H1 (cell line): ENCODE measurements around the gene TMBIM1. TPM values are rescaled to one million over a fixed set of nuclear protein-coding genes. Genes with fewer than 3 reads are reported as not detected.
A peak's percentile ranks its signal among the peaks of the same experiment; 100 is the strongest.

Experiments
- CTCF ChIA-PET: fragments of 300-600 bp; sonication (Branson Sonifier 250); formaldehyde crosslinking; loops from one replicate; lab custom pipeline; 2021; ENCODE audit not compliant: partially characterized antibody; lab: Charles Lee
- POLR2A ChIA-PET: fragments of 300-600 bp; sonication (Branson Sonifier 250); formaldehyde crosslinking; loops from one replicate; lab custom pipeline; 2021; ENCODE audit warnings: inconsistent platforms; ENCODE audit not compliant: partially characterized antibody; lab: Charles Lee
- DNase-seq, 2 experiments: peaks; one replicate each; pipeline versions ENCODE4 v3.0.0 to v3.0.0-alpha.2; 2010 to 2022; ENCODE audit warnings: low spot score in 2 of 2, low read depth in 1 of 2, mixed read lengths in 1 of 2
- FAIRE-seq: peaks from 2 replicates; lab custom pipeline; 2011; peaks lifted over from hg19 to GRCh38; lab: Jason Lieb, UNC
- H2AFZ ChIP-seq: 2 replicates; pipeline ENCODE4 v1.8.1; 2012; ENCODE audit warnings: low read length, inconsistent platforms
- H2AK5ac ChIP-seq: 2 replicates; pipeline ENCODE4 v1.6.1; 2013; ENCODE audit warnings: low read depth, low read length
- H2BK120ac ChIP-seq: replicated peaks from 2 replicates; pipeline ENCODE3; 2013; ENCODE audit warnings: low read depth, low read length, inconsistent platforms
- H2BK12ac ChIP-seq: 2 replicates; pipeline ENCODE4 v1.6.1; 2013; ENCODE audit warnings: low read depth, low read length
- H2BK15ac ChIP-seq: 2 replicates; pipeline ENCODE4 v1.6.1; 2013; ENCODE audit warnings: low read length
- H2BK20ac ChIP-seq: 2 replicates; pipeline ENCODE4 v1.6.1; 2013; ENCODE audit warnings: low read length
- H2BK5ac ChIP-seq: 2 replicates; pipeline ENCODE4 v1.6.1; 2013; ENCODE audit warnings: low read depth, low read length
- H3K14ac ChIP-seq: 2 replicates; pipeline ENCODE4 v1.6.1; 2013; ENCODE audit warnings: inconsistent platforms; ENCODE audit not compliant: insufficient read length
- H3K18ac ChIP-seq: 2 replicates; pipeline ENCODE4 v1.6.1; 2013; ENCODE audit warnings: low read length; ENCODE audit errors: extremely low read depth
- H3K23ac ChIP-seq: 2 replicates; pipeline ENCODE4 v1.6.1; 2013; ENCODE audit warnings: inconsistent platforms; ENCODE audit not compliant: insufficient read length
- H3K23me2 ChIP-seq: 2 replicates; pipeline ENCODE4 v1.6.1; 2013; ENCODE audit warnings: low read depth, low read length
- H3K27ac ChIP-seq: 2 replicates; pipeline ENCODE4 v1.6.1; 2011; ENCODE audit warnings: low read depth, low read length, inconsistent platforms
- H3K27me3 ChIP-seq, 4 experiments: replicated peaks in 1 of 4; 1 replicate in 1 of 4; 2 replicates in 3 of 4; pipeline versions ENCODE4 v1.6.1 to v1.8.1; 2011 to 2013; ENCODE audit warnings: low read length in 3 of 4, mild to moderate bottlenecking in 3 of 4, inconsistent platforms in 2 of 4, mixed read lengths in 2 of 4, moderate library complexity in 1 of 4; ENCODE audit not compliant: control insufficient read depth in 3 of 4, insufficient read depth in 3 of 4; ENCODE audit errors: extremely low read depth in 1 of 4
- H3K36me3 ChIP-seq, 4 experiments: 2 replicates each; pipeline versions ENCODE4 v1.6.1 to v1.8.1; 2011 to 2013; ENCODE audit warnings: mild to moderate bottlenecking in 4 of 4, low read length in 3 of 4, moderate library complexity in 2 of 4, control low read depth in 1 of 4, inconsistent platforms in 1 of 4; ENCODE audit not compliant: insufficient read depth in 4 of 4, control insufficient read depth in 2 of 4
- H3K4ac ChIP-seq: replicated peaks from 2 replicates; pipeline ENCODE3; 2013; ENCODE audit warnings: low read length, low read depth, mixed read lengths, inconsistent platforms; ENCODE audit not compliant: insufficient read length
- H3K4me1 ChIP-seq, 4 experiments: replicated peaks in 1 of 4; 1 replicate in 1 of 4; 2 replicates in 3 of 4; pipeline versions ENCODE4 v1.6.1 to v1.8.1; 2011 to 2013; ENCODE audit warnings: low read length in 3 of 4, inconsistent platforms in 2 of 4, mixed read lengths in 1 of 4; ENCODE audit not compliant: insufficient read depth in 4 of 4, control insufficient read depth in 3 of 4
- H3K4me2 ChIP-seq, 2 experiments: 2 replicates each; pipeline versions ENCODE4 v1.6.1 to v1.8.1; 2011 to 2013; ENCODE audit warnings: low read depth in 2 of 2, low read length in 2 of 2, control low read depth in 1 of 2, inconsistent platforms in 1 of 2, mild to moderate bottlenecking in 1 of 2; ENCODE audit not compliant: insufficient read depth in 1 of 2
- H3K4me3 ChIP-seq, 4 experiments: fragments of 200-600, 300-600 bp in 1 of 4; sonication (generic), shearing (Covaris generic), sonication (Bioruptor Twin) in 1 of 4; 2 replicates each; pipeline versions ENCODE4 v1.5.1 to v1.8.1; 2011 to 2016; ENCODE audit warnings: low read length in 4 of 4, low read depth in 3 of 4, control low read depth in 2 of 4, inconsistent platforms in 2 of 4, mild to moderate bottlenecking in 2 of 4, mixed read lengths in 1 of 4, moderate library complexity in 1 of 4; ENCODE audit not compliant: insufficient read depth in 2 of 4; ENCODE audit errors: extremely low read depth in 1 of 4
- H3K56ac ChIP-seq: replicated peaks from 2 replicates; pipeline ENCODE3; 2013; ENCODE audit warnings: low read depth, mild to moderate bottlenecking, mixed read lengths, low read length, inconsistent platforms; ENCODE audit not compliant: insufficient read length
- H3K79me1 ChIP-seq: 2 replicates; pipeline ENCODE4 v1.6.1; 2013; ENCODE audit warnings: low read depth, low read length, control low read depth
- H3K79me2 ChIP-seq, 2 experiments: 2 replicates each; pipeline versions ENCODE4 v1.6.1 to v1.8.1; 2012 to 2013; ENCODE audit warnings: low read length in 2 of 2, mild to moderate bottlenecking in 2 of 2, inconsistent platforms in 1 of 2; ENCODE audit not compliant: insufficient read depth in 2 of 2, control insufficient read depth in 1 of 2
- H3K9ac ChIP-seq, 4 experiments: replicated peaks in 1 of 4; 1 replicate in 1 of 4; 2 replicates in 3 of 4; pipeline versions ENCODE4 v1.6.1 to v1.8.1; 2011 to 2013; ENCODE audit warnings: low read depth in 3 of 4, low read length in 3 of 4, control low read depth in 2 of 4, mild to moderate bottlenecking in 2 of 4, moderate library complexity in 2 of 4, inconsistent platforms in 1 of 4; ENCODE audit errors: extremely low read depth in 1 of 4
- H3K9me3 ChIP-seq, 2 experiments: 2 replicates each; pipeline versions ENCODE4 v1.6.1 to v1.8.1; 2012 to 2013; ENCODE audit warnings: mild to moderate bottlenecking in 2 of 2, moderate library complexity in 2 of 2, control low read depth in 1 of 2, inconsistent platforms in 1 of 2, low read depth in 1 of 2, low read length in 1 of 2, mixed read lengths in 1 of 2; ENCODE audit not compliant: insufficient read depth in 2 of 2
- H4K20me1 ChIP-seq, 2 experiments: replicated peaks in 1 of 2; 2 replicates each; pipeline versions ENCODE3 to v1.8.1; 2011 to 2013; ENCODE audit warnings: inconsistent platforms in 2 of 2, low read length in 2 of 2, mild to moderate bottlenecking in 1 of 2; ENCODE audit not compliant: insufficient read depth in 2 of 2, control insufficient read depth in 1 of 2
- H4K5ac ChIP-seq: 2 replicates; pipeline ENCODE4 v1.6.1; 2013; ENCODE audit warnings: low read length, low read depth, mixed read lengths, inconsistent platforms; ENCODE audit not compliant: insufficient read length
- H4K8ac ChIP-seq: 2 replicates; pipeline ENCODE4 v1.8.0; 2013; ENCODE audit warnings: mild to moderate bottlenecking, moderate library complexity, low read length, inconsistent platforms; ENCODE audit not compliant: insufficient read depth; ENCODE audit errors: extremely low read depth
- H4K91ac ChIP-seq: replicated peaks from 2 replicates; pipeline ENCODE3; 2013; ENCODE audit warnings: low read length, mixed read lengths, inconsistent platforms; ENCODE audit not compliant: insufficient read length
- BRCA1 ChIP-seq: IDR thresholded peaks from 2 replicates; pipeline ENCODE4 v1.6.1; 2012; ENCODE audit warnings: low read depth, low read length, improper control_type of control experiment
- JUN ChIP-seq: IDR thresholded peaks from 2 replicates; pipeline ENCODE4 v1.6.1; 2011; ENCODE audit warnings: low read depth, mild to moderate bottlenecking, improper control_type of control experiment, low read length
- PHF8 ChIP-seq: fragments of 200-600 bp; sonication (generic); conservative IDR thresholded peaks from 2 replicates; pipeline ENCODE4 v1.7.1; 2012; ENCODE audit warnings: low read depth, mild to moderate bottlenecking, inconsistent platforms, low read length, moderate library complexity
- TBP ChIP-seq: IDR thresholded peaks from 2 replicates; pipeline ENCODE4 v1.6.1; 2011; ENCODE audit warnings: low read depth, low read length, improper control_type of control experiment
- WGBS, 2 experiments: shearing (Covaris generic) in 1 of 2; methylation state at CpG; one replicate each; pipeline versions ENCODE4 v1.1.6 to v1.1.7; 2013 to 2015; ENCODE audit warnings: low lambda C conversion rate in 2 of 2, mixed read lengths in 2 of 2, inconsistent platforms in 1 of 2, low coverage in 1 of 2, missing lambda C conversion rate in 1 of 2; ENCODE audit not compliant: insufficient replicate concordance in 2 of 2, insufficient coverage in 1 of 2, insufficient read length in 1 of 2; ENCODE audit errors: extremely low coverage in 1 of 2, missing lambda C conversion rate in 1 of 2; 5-methylcytosine and 5-hydroxymethylcytosine counted together
- polyA plus RNA-seq, 7 experiments: library from polyadenylated mRNA; depleted of rRNA in 3 of 7; stranded (reverse) in 5 of 7; unstranded in 2 of 7; fragments of >200 nt in 5 of 7; fragments of 200-250 nt in 2 of 7; gene quantifications; 1 replicate in 5 of 7; 2 replicates in 1 of 7; 4 replicates in 1 of 7; pipeline versions ENCODE4 v1.2.1 to v1.2.3, GENCODE V29; 2011 to 2013; ENCODE audit warnings: missing spikeins in 2 of 7, mixed read lengths in 2 of 7
- total RNA-seq: library from RNA; stranded (reverse); fragmentation: NEBNext Ultra II Directional; extraction: Animal tissue kit (Norgen Biotek cat#: 25700); gene quantifications from 2 replicates; pipeline ENCODE4 v1.2.1, GENCODE V29; 2021

Gene TMBIM1
- total and polyA plus RNA-seq, 2 of the 8 experiments (the other 6 are each of a cell fraction or from before 2014, with no cell fraction given): 22.1 to 36.8 TPM

DNA sequence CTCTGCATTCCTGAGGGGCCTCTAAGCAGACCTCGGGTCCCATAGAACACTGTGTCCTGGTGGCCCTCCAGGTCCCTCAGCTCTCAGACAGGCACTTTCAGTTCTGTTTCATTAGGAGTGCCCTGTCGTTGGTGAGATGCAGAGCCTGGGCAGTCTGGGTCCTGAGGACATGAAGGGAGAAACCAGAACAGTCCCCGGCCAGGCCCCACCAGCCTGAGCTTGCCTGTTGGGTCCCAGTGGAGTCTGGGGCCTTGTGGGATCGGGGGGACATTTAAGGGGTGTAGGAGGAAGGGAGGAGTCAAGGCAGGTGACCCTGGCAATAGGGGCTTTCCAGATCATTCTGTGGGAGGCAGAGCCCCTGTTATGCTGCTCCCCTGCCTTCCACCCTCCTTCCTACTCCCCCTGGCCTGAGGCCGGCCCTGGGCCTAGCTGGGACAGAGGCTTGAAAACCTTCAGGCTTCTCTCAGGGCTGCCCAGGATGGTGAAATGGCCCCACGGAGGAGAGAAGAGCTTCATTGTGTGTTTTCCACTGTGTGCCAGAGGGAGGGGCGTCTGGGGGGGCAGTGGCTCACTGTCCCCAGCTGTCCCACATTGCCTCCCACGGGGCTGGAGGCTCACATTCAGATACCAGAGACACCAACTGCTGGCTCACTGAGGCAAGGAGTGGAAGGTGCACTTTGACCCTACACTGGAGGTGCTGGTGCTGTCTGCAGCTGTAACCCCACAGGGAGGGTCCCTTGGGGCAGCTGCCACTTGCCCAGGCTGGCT, 37.7 kb upstream of the TMBIM1 start:
- Histone ChIP-seq H4K20me1 (no peaks in the 10 kb centered on the region), H3K23me2 (no peaks in the 10 kb centered on the region), H3K14ac (no peak overlapping the region), H3K27ac (no peak overlapping the region), H3K79me1 (no peaks in the 10 kb centered on the region), H2BK120ac (no peak overlapping the region), H3K4me1 (peaks cover 0 to 24% (median 11%) of the 10 kb centered on the region in 4 experiments; a peak in 6 of 7 replicates), H2AFZ (no peak overlapping the region), H3K4ac (no peak overlapping the region), H3K56ac (no peak overlapping the region), H3K4me2 (no peak overlapping the region), H2BK20ac (no peak overlapping the region), H3K23ac (no peak overlapping the region), H3K18ac (no peak overlapping the region), H3K36me3 (no peaks in the 10 kb centered on the region), H3K4me3 (no peak overlapping the region), H2BK15ac (0 out of 2 replicates have a peak overlapping the region, but pooled peaks have one; percentile 72), H3K9ac (no peak overlapping the region), H4K5ac (no peak overlapping the region), H4K8ac (peak overlapping the region; percentile 42; the same call in 1 of the 2 replicates), H3K79me2 (no peaks in the 10 kb centered on the region), H2BK12ac (no peak overlapping the region), H2AK5ac (no peak overlapping the region), H2BK5ac (no peak overlapping the region), H3K9me3 (no peaks in the 10 kb centered on the region), H4K91ac (no peak overlapping the region), H3K27me3 (no peaks in the 10 kb centered on the region)
- WGBS, 2 experiments: 85% methylated on average over 8 of the region's 8 CpGs; no CpG with 5 or more reads in 1 of the 2 experiments
- FAIRE-seq (no peak), DNase-seq (no peak)
- POLR2A ChIA-PET: interaction anchor here (1.1 to 1.5 kb wide), 3 partner anchors 13 to 58 kb away, joined by 3 to 4 read pairs (median 3); partner anchors contain the start of gene TMBIM1
- CTCF ChIA-PET: interaction anchor here (1.1 to 3.0 kb wide), 6 partner anchors 9 to 68 kb away, joined by 3 to 8 read pairs (median 4); partner anchors contain the start of genes CATIP and TMBIM1
- TF ChIP-seq TBP: no peak
- no peak for TF ChIP-seq BRCA1
- TF ChIP-seq JUN: no peak
- TF ChIP-seq PHF8: no peak
